ENCODE measurements around the gene WDFY2.

GRCh38 chr13:51742031-51742430, 157.8 kb downstream of the WDFY2 start:
- TF ChIP-seq EZH2phosphoT487 (IDR thresholded peaks at IDR 0.05; ENCODE audit: insufficient read depth, low read depth): no peak
- no peak for TF ChIP-seq EZH2 (IDR thresholded peaks at IDR 0.05; ENCODE audit: insufficient read depth, poor library complexity, severe bottlenecking)

Data from GM23248 (cell line).